IPS-18c (cell line): ENCODE data around the gene CYP2A7.
"Not testable (repeated sequence)": the region's sequence is repeated elsewhere in the genome, so short reads cannot be mapped to it uniquely, and the experiment has no call there.

Experiments used
- H3K4me3 ChIP-seq: 2 replicates; pipeline ENCODE4 v1.7.0; 2013; ENCODE audit warnings: low read depth, mild to moderate bottlenecking, low read length, moderate library complexity; ENCODE audit not compliant: insufficient read depth
- H3K9me3 ChIP-seq: one replicate; pipeline ENCODE4 v1.6.1; 2013; ENCODE audit warnings: mild to moderate bottlenecking, low read length, moderate library complexity; ENCODE audit not compliant: control insufficient read depth, insufficient read depth

CYP2A7 gene

DNA sequence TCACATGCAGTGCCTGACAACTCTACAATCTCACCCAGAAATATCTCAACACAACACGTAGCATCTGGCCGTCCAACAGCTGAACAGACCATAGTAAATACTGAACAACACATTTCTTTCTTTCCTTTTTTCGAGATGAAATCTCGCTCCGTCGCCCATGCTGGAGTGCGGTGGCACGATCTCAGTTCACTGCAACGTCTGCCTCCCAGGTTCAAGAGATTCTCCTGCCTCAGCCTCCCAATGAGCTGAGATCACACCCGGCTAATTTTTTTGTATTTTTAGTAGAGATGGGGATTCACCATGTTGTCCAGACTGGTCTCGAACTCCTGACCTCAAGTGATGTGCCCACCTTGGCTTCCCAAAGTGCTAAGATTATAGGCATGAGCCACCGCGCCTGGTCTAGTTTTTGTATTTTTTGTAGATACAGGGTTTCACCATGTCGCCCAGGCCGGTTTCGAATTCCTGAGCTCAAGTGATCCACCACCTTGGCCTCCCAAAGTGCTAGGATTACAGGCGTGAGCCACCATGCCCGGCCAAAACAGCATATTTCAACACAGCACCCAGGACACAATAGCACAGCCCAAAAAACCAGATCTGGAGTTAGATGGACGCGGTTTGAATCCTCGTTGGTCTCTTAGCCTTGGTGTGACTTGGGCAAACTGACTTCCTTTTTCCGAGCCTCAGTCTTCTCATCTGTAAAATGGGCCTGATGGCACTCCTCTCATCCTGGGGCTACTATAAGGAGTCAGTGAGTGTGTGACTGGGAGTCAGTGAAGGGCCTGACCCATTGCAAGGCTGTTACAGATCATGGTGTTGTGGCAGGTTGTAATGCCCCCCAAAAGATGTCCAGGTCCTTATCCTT, 54.4 kb downstream of the CYP2A7 start:
- Histone ChIP-seq H3K4me3 (no peak overlapping the region), H3K9me3 (no peaks in the 10 kb centered on the region)

DNA sequence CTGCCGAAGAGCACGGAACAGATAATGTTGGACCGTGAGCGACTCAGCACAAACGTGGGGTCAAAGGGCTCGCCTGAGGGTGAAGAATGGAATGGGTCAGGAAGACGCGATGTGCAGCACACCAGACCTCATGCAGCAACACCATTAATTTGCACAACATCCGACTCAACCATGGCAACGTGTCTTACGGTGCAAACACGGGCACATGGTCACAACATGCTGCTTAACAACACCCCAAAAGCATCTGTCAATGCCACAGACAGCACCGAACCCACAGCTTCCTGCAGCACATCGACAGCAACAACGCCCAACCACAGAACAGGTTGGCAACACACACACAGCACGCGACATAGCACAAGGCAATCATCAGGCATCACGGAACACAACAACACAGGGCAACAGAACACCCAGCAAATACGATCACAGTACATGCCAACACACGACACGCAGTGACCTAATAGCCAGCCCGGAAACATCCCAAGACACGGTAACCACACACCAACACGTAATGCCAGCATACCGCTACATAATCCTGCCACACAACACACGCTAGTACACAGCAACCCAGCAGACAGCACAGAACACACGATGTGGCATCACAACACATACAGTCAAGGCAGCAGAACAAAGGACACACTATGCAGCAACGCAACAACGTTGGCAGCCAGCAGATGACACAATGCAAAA, 55.2 kb downstream of the CYP2A7 start:
- not testable (repeated sequence) for H3K4me3 ChIP-seq, H3K9me3 ChIP-seq

DNA sequence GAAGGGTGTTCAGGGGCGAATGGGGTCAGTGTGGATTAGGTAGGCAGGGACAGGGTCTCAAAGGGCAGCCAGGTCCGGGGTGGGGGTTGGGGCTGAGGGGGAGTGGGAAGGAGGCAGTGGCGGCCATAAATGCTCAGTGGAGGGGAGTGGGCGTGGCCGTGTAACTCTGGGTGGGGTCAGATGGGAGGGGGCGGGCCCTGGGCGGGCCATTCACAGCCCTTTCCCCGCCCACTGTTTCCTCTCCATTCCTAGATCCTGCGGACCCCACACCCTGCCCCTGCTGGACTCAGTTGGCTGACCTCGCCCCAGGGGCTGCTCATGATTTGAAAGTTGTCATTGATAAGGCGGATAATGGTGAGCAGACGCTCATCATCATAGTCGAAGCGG, 55.7 kb downstream of the CYP2A7 start:
- not testable (repeated sequence) for H3K9me3 ChIP-seq

DNA sequence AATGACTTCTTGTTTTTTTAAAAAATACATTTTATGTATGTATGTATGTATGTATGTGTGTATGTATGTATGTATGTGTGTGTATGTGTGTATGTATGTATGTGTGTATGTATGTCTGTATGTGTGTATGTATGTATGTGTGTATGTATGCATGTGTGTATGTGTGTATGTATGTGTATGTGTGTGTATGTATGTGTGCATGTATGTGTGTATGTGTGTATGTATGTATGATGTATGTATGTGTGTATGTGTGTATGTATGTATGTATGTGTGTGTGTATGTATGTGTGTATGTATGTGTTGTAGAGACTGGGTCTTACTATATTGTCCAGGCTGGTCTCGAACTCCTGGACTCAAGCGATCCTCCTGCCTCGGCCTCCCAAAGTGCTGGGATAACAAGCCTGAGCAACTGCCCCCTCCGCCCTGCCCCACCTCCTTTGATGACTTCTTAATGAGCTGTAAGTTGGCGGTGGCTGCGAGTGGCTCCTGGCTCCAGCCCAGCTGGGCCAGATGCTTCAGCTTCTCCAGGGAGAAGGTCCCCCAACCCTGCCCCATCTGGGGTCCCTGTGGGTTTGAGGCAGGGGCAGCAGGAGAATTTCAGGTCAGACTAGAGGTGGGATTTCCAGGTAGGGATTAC, 56.5 kb downstream of the CYP2A7 start:
- H3K9me3 ChIP-seq, H3K4me3 ChIP-seq: not testable (repeated sequence)

More for the DNA sequence above, 55.7 kb downstream of the CYP2A7 start:
- H3K4me3 ChIP-seq = not testable (repeated sequence)
